Hypothalamus (tissue), 51 donors: ENCODE results near the gene BEAN1.
"Not testable (repeated sequence)": the region's sequence is repeated elsewhere in the genome, so short reads cannot be mapped to it uniquely, and the experiment has no call there.

Source experiments
- DNase-seq, 51 donors: peaks; one replicate each; lab custom pipeline; 2025; lab: John Stamatoyannopoulos, UW

BEAN1 gene

DNA sequence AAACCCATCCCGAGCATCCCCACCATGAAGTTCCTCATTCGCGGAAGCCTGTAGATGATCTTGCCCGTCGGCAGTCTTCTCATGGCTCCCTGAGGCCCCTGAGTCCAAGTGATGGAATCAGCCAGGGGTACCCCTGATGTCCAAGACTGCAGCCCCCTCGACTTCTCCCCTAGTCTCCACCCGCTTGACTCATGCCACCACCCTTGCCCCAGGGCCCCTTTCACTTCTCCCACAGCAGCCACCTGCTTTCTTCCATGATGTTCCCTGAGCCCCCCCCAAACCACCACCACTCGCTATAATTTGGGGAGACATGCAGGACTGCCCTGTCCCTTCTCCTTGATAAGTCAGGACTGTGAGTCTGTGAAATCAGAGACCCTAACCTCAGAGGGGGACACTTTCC is 11.4 kb downstream of the BEAN1 start:
- DNase-seq, result no peak

DNA sequence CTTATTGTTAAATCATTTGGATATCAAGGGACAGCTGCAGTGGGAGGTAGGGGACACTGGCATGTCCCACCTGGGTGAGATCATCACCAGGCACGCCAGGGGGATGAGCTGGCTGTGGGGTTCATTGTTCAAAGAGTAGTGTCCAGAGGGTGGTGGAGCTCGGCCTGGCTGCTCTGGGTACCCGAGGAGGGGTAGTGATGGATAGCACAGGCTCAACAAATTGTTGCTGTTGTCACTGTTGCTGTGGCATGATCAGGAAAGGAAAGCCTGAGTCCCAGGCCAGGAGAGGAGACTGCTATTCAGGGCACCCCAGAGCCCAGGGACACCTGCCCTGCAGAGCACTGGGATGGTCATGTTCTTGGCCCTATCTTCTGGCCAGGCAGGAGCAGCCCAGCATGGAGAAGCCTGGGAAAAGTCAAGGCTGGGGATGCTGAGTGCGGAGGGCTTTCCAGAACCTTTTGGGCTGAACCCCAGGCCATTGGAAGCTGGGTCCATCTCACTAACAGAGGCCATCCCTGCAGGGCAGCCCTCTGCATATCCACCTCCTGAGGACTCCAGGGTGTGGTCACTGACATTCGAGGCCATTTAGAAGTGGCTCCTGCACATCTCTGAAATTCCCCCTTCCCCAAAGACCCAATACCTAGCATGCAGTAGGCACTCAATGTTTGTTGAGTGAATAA is 12.1 kb downstream of the BEAN1 start:
- no peak for DNase-seq

DNA sequence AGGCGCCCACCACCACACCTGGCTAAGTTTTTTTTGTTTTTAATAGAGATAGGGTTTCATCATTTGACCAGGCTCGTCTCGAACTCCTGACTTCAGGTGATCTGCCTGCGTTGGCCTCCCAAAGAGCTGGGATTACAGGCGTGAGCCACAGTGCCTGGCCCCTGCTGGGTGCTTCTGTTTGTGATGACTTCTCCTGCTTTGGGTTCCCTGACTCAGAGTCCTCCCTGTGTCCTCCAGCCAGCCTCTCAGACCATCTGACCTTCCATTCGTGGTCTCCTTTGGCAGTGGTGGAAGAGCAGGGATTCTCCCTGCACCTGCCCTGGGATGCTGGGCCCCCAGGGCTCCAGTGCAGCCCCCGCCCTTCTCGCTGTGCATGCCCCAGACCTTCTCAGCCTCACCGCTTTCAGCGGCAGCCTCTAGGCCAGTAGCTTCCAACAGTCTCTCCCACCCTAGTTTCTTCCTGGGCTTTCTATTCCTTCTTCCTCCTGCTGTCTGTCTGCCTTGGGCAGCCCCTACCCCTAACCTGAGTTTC is 13.2 kb downstream of the BEAN1 start:
- no peak for DNase-seq

DNA sequence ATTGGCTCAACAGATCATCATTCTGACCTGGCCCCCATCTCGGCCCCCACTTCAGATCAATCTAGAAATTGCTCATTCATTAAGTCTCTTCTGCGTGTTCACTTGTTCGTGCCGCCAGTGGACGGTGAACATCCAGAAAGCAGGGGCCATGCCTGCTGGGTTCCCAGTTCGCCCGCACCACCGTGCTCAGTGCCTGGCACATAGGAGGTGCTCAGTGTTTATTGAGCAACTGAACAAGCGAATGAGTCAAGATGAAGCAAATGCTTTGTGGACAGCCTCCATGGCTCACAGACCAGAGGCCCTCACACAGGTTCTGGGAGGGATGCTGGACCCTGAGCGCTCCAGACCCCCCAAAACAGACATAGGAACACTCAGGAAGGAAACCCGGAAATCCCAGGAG is 13.9 kb downstream of the BEAN1 start:
- no peak for DNase-seq

DNA sequence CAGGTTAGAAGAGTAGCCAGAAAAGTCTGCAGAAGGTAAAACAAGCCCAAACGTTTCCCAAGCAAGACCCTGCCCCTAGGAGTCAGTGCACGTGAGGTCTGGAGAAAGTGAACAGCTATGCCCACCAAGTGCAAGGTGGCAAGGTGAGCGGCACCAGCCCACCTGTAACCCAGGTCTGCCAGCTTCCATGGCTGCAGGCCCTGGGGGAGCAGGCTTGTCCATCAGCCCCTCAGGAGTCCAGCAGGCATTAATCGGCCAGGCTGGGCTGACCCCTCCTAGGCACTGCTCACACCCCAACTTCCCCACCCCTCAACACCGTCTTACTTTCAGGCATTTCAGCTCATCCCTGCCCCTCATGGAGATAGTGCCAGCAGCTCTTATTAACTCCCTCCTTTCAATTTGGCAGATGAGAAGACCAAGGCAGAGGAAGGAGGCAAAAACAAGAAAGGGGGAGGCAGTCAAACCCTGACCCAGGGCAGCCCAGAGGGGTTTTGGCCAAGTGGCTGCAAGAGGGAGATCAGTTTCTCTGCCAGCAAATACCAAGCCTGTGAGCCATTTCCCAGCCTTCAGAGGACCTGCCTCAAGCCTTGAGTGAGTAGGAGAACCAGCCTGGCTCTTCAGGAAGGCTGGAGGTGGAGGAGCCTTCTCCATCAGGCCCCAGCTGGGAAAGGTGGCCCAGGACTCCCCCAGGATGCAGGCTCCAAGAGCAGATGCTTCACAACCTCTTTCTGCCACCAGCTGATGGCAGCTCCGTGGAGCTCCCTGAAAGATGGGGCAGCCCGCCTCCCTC is 14.7 kb downstream of the BEAN1 start:
- DNase-seq, result no peak

DNA sequence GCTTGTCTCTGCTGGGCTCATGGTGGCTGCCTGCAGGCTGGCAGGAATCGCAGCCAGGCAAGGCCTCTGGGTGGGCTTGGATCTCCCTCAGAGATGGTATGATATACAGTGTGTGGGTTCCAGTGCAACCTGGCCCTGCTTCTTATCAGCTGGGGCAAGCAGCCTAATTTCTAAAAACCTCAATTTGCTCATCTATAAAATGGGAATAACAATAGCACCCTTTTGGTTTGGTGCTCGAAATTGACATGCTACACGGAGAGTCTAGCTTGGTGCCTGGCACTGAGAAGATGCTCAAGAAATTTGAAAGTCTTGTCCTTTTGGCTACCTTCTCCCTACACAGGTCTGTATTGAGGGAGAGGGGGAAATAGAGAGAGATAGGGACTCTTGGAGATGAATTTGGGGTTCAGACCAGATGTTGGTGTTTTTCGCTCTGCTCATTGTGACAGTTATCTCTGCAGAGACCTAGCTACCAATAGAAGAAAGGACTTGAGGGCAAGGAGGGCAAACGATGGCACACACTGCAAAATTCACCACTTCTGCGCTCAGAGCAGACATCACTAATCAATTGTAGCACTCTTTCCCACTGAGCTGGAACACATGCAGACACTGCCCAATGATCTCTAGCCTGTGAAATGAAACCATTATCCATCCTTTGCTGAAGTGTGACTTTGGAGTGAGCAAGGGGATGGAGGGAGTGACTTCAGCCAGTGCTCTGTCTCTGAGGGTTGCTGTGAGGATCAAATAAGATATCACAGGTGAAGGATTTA is 15.6 kb downstream of the BEAN1 start:
- no peak for DNase-seq

DNA sequence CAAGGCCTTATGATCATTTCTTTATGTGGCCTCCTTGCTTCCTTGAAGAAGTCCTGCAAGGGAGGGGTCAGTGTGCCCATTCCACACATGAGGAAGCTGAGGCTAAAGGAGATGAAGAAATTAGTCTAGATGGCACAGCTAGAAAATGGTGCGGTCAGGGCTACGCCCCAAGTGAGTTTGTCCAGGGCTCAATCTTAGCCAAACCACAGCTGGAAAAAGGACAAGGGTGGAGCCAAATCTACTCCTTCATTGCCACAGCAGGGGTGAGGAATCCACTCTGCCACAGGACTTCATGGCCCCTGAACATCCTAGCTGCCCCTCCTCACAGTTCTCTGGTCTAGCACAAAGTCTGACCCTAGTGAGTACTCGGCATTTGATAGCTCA is 16.2 kb downstream of the BEAN1 start:
- DNase-seq, result no peak

DNA sequence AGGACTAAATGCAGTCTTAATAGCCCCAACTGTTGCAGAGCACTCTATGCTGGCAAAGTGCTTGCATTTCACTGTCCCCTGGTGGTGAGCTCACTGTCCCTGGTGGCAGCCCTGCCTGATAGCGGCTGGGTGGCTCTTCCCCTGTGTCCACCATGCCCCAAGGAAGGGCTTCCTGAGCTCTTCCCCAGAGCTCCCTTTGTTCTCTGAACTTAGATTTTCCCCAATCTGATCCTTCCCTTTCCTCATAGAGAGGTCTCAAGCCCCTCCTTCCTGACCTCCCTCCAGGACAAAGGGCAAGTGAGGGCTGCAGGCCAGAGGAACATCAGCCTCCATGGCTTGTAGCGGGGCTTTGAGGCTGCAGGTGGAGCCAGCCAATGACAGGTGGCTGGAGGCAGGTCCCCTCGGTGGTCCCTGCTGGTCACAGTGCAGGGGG is 17.0 kb downstream of the BEAN1 start:
- no peak for DNase-seq

DNA sequence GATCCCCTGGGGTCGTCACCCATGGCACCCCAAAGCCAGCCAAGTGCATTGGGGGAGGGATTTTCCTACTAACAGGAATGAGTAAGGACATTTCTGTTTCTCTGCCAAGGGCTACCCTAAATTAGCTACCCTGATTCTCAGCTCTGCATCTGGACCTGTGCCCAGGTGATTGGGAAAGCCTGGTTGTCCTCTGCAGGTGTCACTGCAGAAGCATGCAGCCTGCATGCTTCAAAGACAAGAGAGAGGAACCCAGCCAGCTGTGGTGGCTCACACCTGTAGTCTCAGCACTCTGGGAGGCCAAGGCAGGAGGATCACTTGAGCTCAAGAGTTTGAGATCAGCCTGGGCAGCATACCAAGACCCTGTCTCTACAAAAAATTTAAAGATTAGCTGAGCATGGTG is 19.6 kb downstream of the BEAN1 start:
- DNase-seq, result no peak

DNA sequence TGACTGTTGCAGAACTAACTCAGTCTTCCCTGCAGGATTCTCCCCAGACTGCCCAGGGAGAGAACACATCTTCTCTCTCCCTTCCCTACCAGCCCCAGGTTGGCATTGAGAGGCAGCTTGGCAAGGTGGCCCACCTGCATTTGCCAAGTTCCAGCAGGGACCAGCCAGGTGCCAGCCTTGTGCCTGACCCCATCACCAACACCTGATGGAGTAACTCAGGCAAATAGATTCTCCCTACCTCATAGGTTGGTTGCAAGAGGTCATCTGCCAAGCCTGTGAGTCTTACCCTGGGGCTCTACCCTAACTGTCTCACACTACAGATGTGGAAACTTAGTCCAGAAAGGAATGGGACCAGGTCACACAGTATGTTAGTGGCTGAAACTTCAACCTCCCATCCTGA is 20.4 kb downstream of the BEAN1 start:
- DNase-seq, result no peak

DNA sequence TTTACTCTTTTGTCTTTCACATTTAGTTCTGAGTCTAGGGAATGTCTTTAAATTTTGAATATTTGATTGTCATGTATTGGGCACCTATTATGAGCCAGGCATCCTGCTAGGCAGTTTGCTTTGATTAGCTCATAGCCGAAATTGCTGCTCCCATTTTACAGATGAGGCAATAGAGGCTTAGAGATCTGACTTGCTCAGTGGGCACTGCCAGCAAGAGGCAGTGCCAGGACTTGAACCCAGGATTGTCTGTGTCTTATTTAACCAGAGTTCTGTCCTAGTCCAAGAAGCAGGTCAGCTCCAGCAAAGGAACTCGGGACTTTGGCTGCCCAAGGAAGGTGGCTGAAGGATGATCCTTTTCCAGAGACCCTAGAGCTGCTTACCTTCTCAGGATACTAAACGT is 24.5 kb downstream of the BEAN1 start:
- no peak for DNase-seq

DNA sequence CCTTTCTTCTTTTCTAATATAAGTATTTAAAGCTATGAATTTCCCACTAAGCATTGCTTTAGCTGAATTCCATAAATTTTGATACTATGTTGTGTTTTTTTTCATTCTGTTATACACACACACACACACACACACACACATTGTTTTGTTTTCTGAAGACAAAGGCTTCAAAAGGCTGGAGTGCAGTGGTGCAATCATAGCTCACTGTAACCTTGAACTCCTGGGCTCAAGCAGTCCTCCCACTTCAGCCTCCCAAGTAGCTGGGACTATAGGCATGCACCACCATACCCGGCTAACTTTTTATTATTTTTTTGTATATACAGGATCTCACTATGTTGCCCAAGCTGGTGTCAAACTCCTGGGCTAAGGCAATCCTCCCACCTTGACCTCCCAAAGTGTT is 26.1 kb downstream of the BEAN1 start:
- DNase-seq, result not testable (repeated sequence)

DNA sequence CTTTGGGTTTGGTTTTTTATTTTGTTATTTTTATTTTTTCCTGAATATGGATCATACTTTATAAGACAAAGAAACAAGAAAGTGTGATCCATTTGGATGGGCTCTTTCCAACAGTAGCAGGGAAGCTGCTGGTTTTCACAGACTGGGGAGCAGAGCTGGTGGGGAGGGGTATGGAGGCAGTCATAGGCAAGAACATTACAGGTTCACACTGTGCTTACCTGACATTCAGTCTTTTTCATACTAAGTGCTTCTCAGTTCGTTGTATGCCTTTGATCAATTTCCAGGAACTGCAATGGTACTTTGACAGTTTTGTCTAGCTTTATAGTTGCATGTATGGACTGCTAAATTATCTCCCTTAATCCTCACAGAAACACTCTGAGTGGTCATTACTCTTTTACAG is 27.7 kb downstream of the BEAN1 start:
- no peak for DNase-seq

DNA sequence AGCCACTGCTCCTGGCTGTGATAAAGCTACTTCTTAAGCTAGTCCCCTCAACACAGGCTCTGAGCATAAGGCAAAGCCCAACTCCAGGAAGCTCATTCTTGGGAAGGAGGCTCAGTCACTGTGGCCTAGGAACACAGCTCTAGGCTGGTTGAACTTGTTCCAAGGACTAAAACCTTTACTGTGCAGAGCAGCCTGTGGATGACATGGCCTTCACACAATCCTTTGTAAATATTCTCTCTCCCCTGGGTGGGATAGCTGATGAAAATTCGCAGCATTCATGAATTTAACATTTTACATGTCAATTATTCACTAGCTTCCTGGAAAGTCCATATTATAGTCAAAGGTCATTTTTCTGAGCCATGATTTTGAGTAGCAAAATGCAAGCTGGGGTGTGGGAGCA is 28.9 kb downstream of the BEAN1 start:
- DNase-seq, result no peak

DNA sequence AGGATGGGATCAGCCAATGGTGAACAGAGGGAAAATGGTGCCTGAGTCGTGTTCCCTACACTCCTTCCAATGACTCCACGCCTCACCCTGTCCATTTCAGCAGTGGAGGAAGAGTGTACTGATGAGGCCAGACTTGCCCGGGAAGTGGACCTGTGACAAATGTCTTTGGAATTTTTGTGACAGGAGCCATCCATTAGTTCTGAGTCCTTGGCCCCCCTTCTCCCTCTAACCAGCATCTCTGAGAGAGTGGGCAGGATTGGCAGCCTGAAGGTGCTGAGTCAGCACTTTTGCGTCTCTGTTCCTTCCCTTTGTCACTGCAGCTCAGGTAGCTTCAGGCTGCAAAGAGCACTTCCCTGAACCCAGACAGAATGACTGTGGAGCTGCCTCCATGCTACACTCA is 30.8 kb downstream of the BEAN1 start:
- DNase-seq, result no peak

DNA sequence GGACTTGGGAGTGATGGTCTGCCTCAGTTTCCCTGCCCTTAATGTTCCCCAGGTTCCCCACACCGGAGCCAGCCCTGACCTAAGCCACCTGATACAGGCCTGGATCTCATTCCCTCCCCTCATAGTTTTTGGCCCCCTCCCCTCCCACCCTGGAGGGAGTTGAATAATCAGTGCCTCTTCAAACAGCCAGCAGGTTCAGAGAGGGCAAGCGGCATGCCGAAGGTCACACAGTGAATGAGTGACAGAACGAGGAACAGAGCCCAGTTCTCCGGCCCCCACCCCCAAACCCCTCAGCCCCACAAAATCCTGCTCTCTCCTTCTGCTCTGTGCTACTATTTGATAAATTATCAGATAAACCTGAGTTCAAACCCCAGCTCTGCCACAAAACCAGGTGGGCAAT is 31.2 kb downstream of the BEAN1 start:
- DNase-seq, result no peak

DNA sequence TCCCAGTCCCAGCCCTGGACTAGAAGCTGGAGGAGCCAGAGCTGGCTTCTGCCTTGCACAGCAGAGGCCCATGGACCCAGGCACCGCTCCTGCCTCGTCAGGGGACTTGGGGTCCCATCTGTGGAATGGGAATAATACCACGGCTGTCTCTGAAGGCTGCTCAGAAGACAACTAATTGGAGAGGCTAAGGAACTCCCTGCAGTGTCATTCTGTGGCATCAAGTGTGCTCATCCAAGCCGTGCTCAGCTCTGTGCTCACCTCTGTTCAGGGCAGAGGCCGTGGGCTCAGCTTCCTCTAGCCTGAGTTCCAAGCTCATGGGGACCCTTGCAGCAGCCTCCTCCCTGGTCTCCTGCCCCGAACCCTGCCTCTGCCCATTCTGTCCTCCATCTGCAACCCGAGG is 31.8 kb downstream of the BEAN1 start:
- DNase-seq, result no peak

DNA sequence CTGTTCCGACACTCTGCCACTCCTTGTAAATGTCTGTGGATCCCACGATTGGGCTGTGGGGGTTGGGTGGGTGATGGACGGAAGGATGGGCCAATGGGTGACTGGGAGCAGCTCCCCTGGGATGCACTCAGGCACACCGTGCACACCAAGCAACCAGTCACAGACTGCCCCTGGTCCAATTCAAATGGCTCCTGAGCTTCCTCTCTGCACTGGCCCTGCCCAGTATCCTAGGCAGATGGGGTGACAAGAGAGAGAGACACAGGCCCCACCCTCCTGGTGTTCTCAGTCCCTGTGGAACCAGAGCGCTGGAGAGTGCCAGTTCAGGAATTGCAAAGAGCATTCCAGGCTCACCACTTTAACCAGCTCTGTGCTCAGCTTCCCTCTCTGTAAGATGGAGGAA is 32.8 kb downstream of the BEAN1 start:
- DNase-seq, result no peak

DNA sequence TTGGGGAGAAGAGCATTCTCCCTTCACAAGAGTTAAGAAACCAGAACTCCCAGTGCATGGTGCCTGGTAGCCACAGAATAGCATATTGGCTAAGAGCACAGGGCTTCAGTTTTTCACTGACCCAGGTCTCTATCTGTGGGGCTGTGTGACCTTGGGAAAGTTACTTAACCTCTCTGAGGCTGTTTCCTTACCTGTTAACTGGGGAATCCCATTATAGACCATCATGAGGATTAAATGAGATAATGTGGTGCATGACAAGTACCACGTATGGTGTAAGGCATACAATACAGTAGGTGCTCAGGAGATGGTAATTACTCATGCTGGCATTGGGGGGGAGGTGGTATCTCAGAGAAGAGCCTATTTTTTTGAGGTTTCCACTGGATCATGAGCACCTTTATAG is 33.6 kb downstream of the BEAN1 start:
- DNase-seq, result no peak

DNA sequence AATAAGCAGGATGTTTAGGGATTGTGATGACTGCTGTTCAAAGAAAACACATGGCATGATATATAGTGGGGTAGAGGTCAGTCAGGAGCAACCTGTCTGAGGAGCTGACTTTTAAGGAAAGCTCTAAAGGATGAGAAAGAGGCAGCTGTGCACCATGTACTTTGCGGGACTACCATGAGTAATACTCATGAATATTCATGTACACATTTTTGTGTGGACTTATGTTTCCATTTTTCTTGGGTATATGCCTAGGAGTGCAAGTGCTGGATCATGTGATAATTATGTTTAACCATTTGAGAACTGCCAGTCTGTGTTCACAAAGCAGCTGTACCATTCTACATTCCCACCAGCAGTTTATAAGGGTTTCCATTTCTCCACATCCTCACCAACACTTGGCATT is 35.8 kb downstream of the BEAN1 start:
- no peak for DNase-seq

DNA sequence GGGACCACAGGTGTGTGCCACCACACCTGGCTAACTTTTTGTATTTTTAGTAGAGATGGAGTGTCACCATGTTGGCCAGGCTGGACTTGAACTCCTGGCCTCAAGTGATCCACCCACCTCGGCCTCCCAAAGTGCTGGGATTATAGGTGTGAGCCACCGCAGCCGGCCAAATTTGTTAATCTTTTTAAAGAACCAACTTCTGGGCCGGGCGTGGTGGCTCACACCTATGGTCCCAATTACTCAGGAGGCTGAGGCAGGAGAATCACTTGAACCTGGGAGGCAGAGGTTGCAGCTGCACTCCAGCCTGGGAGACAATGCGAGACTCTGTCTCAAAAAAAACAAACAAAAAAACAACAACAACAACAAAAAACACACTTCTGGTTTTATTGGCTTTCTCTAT is 38.9 kb downstream of the BEAN1 start:
- DNase-seq, result not testable (repeated sequence)

DNA sequence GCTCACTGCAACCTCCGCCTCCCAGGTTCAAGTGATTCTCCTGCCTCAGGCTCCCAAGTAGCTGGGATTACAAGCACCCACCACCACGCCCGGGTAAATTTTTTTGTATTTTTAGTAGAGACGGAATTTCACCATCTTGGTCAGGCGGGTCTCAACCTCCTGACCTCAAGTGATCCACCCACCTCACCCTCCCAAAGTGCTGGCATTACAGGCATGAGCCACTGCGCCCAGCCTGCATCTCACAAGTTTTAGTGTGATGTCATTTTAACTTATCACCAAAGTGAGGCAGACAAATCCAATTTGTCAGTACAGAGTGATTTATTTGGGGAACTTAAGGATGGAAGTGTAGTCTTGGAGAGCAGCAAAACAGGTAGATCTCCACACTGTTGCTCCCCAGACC is 39.5 kb downstream of the BEAN1 start:
- DNase-seq, result not testable (repeated sequence)
